ENCODE data around the gene MTMR3. TPM values are rescaled to one million over a fixed set of nuclear protein-coding genes. Genes with fewer than 3 reads are reported as not detected.

MTMR3 gene
- total RNA-seq, 1 experiment from 2014 or later = 27.0 TPM

- Histone ChIP-seq H3K36me3 (ENCODE audit: control insufficient read depth in 1 of 2, insufficient read depth in 2 of 2, low read length in 2 of 2) (peaks cover 5 to 9% of the 10 kb centered on the region in 2 experiments; a peak in 3 of 4 replicates), H3K27ac (ENCODE audit: low read depth, low read length) (no peak overlapping the region), H3K9ac (ENCODE audit: low read length) (no peak overlapping the region), H3K4me3 (replicated peaks in 1 of 2; ENCODE audit: low read depth in 1 of 2, low read length in 2 of 2) (no peak overlapping the region), H3K79me2 (ENCODE audit: insufficient read depth, low read length) (no peaks in the 10 kb centered on the region), H3K9me3 (ENCODE audit: control insufficient read depth in 1 of 2, insufficient read depth in 1 of 2, low read depth in 1 of 2, low read length in 2 of 2) (no peaks in the 10 kb centered on the region), H3K4me1 (ENCODE audit: control insufficient read depth in 1 of 2, insufficient read depth in 2 of 2, low read length in 2 of 2) (no peaks in the 10 kb centered on the region), H3K4me2 (ENCODE audit: low read length) (no peak overlapping the region), H3K27me3 (ENCODE audit: insufficient read depth, low read length) (no peaks in the 10 kb centered on the region), H2AFZ (ENCODE audit: low read depth, low read length, poor library complexity, severe bottlenecking) (no peak overlapping the region), H3K9me2 (ENCODE audit: insufficient read depth) (no peaks in the 10 kb centered on the region), H4K20me1 (ENCODE audit: insufficient read depth) (peaks cover 4% of the 10 kb centered on the region; the same call in 1 of the 2 replicates)
- POLR2A ChIA-PET = no interaction called here
- no TSS peak for BruUV-seq (replicated peaks)
- ATAC-seq = no peak
- intact Hi-C loops (cut with micrococcal nuclease) = no loop called here
- CTCF ChIA-PET = interaction anchor here (1.1 to 3.0 kb wide), 3 partner anchors 86 to 313 kb away, joined by 3 to 24 read pairs (median 6); no protein-coding TSS in a partner anchor
- no peak for DNase-seq (ENCODE audit: low read depth, low spot score)
- RAD21 ChIA-PET (ENCODE audit: low non-redundant PET in 1 of 2, low total read pairs in 2 of 2, uncharacterized antibody in 2 of 2, unreplicated experiment in 2 of 2) = no interaction called here
- TF ChIP-seq TCF7L2 (IDR thresholded peaks at IDR 0.05; ENCODE audit: borderline replicate concordance, extremely low read depth, insufficient read depth, insufficient read length) = no peak
- TF ChIP-seq SIN3A (IDR thresholded peaks at IDR 0.05; ENCODE audit: low read depth) = no peak
- TF ChIP-seq, protein P1, sequence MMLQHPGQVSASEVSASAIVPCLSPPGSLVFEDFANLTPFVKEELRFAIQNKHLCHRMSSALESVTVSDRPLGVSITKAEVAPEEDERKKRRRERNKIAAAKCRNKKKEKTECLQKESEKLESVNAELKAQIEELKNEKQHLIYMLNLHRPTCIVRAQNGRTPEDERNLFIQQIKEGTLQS (IDR thresholded peaks at IDR 0.05) = no peak
- no peak for TF ChIP-seq RAD21 (IDR thresholded peaks at IDR 0.05; ENCODE audit: low read depth)
- no peak for TF ChIP-seq SP1 (IDR thresholded peaks at IDR 0.05; ENCODE audit: low read depth)
- TF ChIP-seq EZH2phosphoT487 (IDR thresholded peaks at IDR 0.05; ENCODE audit: borderline replicate concordance) = no peak
- TF ChIP-seq JUND (IDR thresholded peaks at IDR 0.05) = no peak
Measured at GRCh38 chr22:30002861-30003486, 120.0 kb downstream of the MTMR3 start.

DNA sequence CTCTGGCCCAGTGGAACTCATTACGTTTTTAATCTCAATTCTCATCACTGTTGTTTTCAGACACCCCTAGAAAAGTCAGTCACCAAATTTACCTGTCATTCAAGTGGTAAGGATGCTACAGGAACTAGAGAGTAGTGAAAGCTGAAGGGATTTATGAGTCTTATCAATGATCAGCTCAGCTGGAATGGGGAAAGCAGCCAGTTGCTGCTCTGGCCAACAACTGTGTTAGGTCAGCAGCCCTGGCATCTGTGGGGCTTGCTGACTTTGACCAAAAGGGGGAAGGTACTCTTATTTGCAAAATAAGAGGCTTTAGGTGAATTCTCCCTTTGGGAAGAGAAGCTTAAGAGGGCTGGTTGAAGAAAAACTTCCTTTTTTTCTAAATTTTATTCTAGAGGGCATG lies 121.1 kb downstream of the MTMR3 start:
- BruUV-seq (replicated peaks) = no TSS peak
- RAD21 ChIA-PET (ENCODE audit: low non-redundant PET in 1 of 2, low total read pairs in 2 of 2, uncharacterized antibody in 2 of 2, unreplicated experiment in 2 of 2) = interaction anchor here in 1 of 2 experiments (0.8 kb wide), 1 partner anchor 368 kb away, joined by 3 read pairs; no protein-coding TSS in a partner anchor
- Histone ChIP-seq H3K9me3 (ENCODE audit: control insufficient read depth in 1 of 2, insufficient read depth in 1 of 2, low read depth in 1 of 2, low read length in 2 of 2) (no peaks in the 10 kb centered on the region), H3K36me3 (ENCODE audit: control insufficient read depth in 1 of 2, insufficient read depth in 2 of 2, low read length in 2 of 2) (peaks cover 5 to 11% of the 10 kb centered on the region in 2 experiments; a peak in 3 of 4 replicates), H3K4me2 (ENCODE audit: low read length) (no peak overlapping the region), H3K9ac (ENCODE audit: low read length) (no peak overlapping the region), H3K79me2 (ENCODE audit: insufficient read depth, low read length) (no peaks in the 10 kb centered on the region), H3K9me2 (ENCODE audit: insufficient read depth) (no peaks in the 10 kb centered on the region), H3K4me3 (replicated peaks in 1 of 2; ENCODE audit: low read depth in 1 of 2, low read length in 2 of 2) (no peak overlapping the region), H3K4me1 (ENCODE audit: control insufficient read depth in 1 of 2, insufficient read depth in 2 of 2, low read length in 2 of 2) (no peaks in the 10 kb centered on the region), H3K27ac (ENCODE audit: low read depth, low read length) (no peak overlapping the region), H3K27me3 (ENCODE audit: insufficient read depth, low read length) (no peaks in the 10 kb centered on the region), H2AFZ (ENCODE audit: low read depth, low read length, poor library complexity, severe bottlenecking) (no peak overlapping the region), H4K20me1 (ENCODE audit: insufficient read depth) (peaks cover 4% of the 10 kb centered on the region; the same call in 1 of the 2 replicates)
- CTCF ChIA-PET = interaction anchor here (1.1 to 3.5 kb wide), 10 partner anchors 8 to 368 kb away, joined by 3 to 25 read pairs (median 6); no protein-coding TSS in a partner anchor
- DNase-seq (ENCODE audit: low read depth, low spot score) (no peak), ATAC-seq (no peak)
- POLR2A ChIA-PET = no interaction called here
- intact Hi-C loops (cut with micrococcal nuclease) = loop anchor here (2.0 kb wide), 1 partner anchor 231 kb away; no protein-coding TSS in a partner anchor
- TF ChIP-seq EZH2 (IDR thresholded peaks at IDR 0.05) (no peak), YY1 (IDR thresholded peaks at IDR 0.05; ENCODE audit: extremely low read depth, insufficient replicate concordance, low read depth, low read length) (no peak), EZH2phosphoT487 (IDR thresholded peaks at IDR 0.05; ENCODE audit: borderline replicate concordance) (no peak), EGR1 (IDR thresholded peaks at IDR 0.05; ENCODE audit: low read depth) (no peak), SIN3A (IDR thresholded peaks at IDR 0.05; ENCODE audit: low read depth) (no peak), RAD21 (IDR thresholded peaks at IDR 0.05; ENCODE audit: low read depth) (no peak), MAX (IDR thresholded peaks at IDR 0.05) (no peak)

Data from HCT116 (cell line).